Liver (tissue), 9 donors: ENCODE data around the gene RARRES2. TPM values are rescaled to one million over a fixed set of nuclear protein-coding genes. Genes with fewer than 3 reads are reported as not detected.

Source experiments
- DNase-seq: peaks from one replicate; pipeline ENCODE4 v3.0.0-alpha.2; 2017; ENCODE audit warnings: low spot score
- H3K27ac ChIP-seq, 2 donors: one replicate each; pipeline ENCODE4 v1.7.0; 2013; ENCODE audit warnings: inconsistent platforms in 2 of 2, low read length in 2 of 2, control low read depth in 1 of 2, low read depth in 1 of 2, mild to moderate bottlenecking in 1 of 2
- H3K27me3 ChIP-seq, 4 donors: one replicate each; pipeline versions ENCODE4 v1.6.1 to v1.7.0; 2013; ENCODE audit warnings: low read length in 3 of 4, inconsistent platforms in 1 of 4, mild to moderate bottlenecking in 1 of 4, moderate library complexity in 1 of 4; ENCODE audit not compliant: control insufficient read depth in 4 of 4, insufficient read depth in 4 of 4
- H3K36me3 ChIP-seq, 4 donors: one replicate each; pipeline versions ENCODE4 v1.6.1 to v1.7.0; 2013; ENCODE audit warnings: low read length in 3 of 4, mild to moderate bottlenecking in 3 of 4, low read depth in 1 of 4, moderate library complexity in 1 of 4; ENCODE audit not compliant: control insufficient read depth in 4 of 4, insufficient read depth in 3 of 4
- H3K4me1 ChIP-seq, 4 donors: one replicate each; pipeline versions ENCODE4 v1.6.1 to v1.7.0; 2013; ENCODE audit warnings: low read length in 3 of 4, mild to moderate bottlenecking in 3 of 4, moderate library complexity in 1 of 4; ENCODE audit not compliant: control insufficient read depth in 4 of 4, insufficient read depth in 4 of 4
- H3K4me3 ChIP-seq, 3 donors: one replicate each; pipeline versions ENCODE4 v1.6.1 to v1.7.0; 2013; ENCODE audit warnings: low read length in 3 of 3, control low read depth in 1 of 3, low read depth in 1 of 3, mild to moderate bottlenecking in 1 of 3
- H3K9ac ChIP-seq, 2 donors: one replicate each; pipeline ENCODE4 v1.7.0; 2013; ENCODE audit warnings: low read length in 2 of 2, mild to moderate bottlenecking in 2 of 2, moderate library complexity in 2 of 2, control low read depth in 1 of 2, low read depth in 1 of 2
- H3K9me3 ChIP-seq, 4 donors: one replicate each; pipeline versions ENCODE4 v1.6.1 to v1.7.0; 2013; ENCODE audit warnings: low read length in 3 of 4; ENCODE audit not compliant: control insufficient read depth in 4 of 4
- CTCF ChIP-seq: fragments of 150-350 bp; IDR thresholded peaks from 2 replicates; pipeline ENCODE4 v1.5.1; 2017; ENCODE audit warnings: improper control_type of control experiment, low read depth, low read length; ENCODE audit not compliant: missing input control
- EGR1 ChIP-seq, 2 donors: IDR thresholded peaks; 2 replicates each; pipeline ENCODE4 v1.6.1; 2016 to 2018; ENCODE audit warnings: antibody characterized with exemption in 2 of 2, low read depth in 2 of 2
- FOXA1 ChIP-seq: IDR thresholded peaks from 2 replicates; pipeline ENCODE4 v1.6.1; 2016; ENCODE audit warnings: antibody characterized with exemption
- FOXA2 ChIP-seq: IDR thresholded peaks from 2 replicates; pipeline ENCODE4 v1.6.1; 2016; ENCODE audit warnings: antibody characterized with exemption
- GABPA ChIP-seq, 2 donors: IDR thresholded peaks in 1 of 2; conservative IDR thresholded peaks in 1 of 2; 2 replicates each; pipeline ENCODE4 v1.6.1; 2016; ENCODE audit warnings: antibody characterized with exemption in 2 of 2, mild to moderate bottlenecking in 1 of 2, moderate library complexity in 1 of 2
- HNF4A ChIP-seq, 2 donors: conservative IDR thresholded peaks; 2 replicates each; pipeline ENCODE4 v1.6.1; 2016; ENCODE audit warnings: antibody characterized with exemption in 2 of 2, mild to moderate bottlenecking in 2 of 2
- JUND ChIP-seq, 2 donors: IDR thresholded peaks; 2 replicates each; pipeline ENCODE4 v1.6.1; 2016; ENCODE audit warnings: antibody characterized with exemption in 2 of 2
- MAX ChIP-seq: IDR thresholded peaks from 2 replicates; pipeline ENCODE4 v1.6.1; 2016; ENCODE audit warnings: antibody characterized with exemption
- NR2F2 ChIP-seq: IDR thresholded peaks from 2 replicates; pipeline ENCODE4 v1.6.1; 2016; ENCODE audit warnings: antibody characterized with exemption
- RAD21 ChIP-seq, 2 donors: IDR thresholded peaks; 2 replicates each; pipeline ENCODE4 v1.6.1; 2016; ENCODE audit warnings: antibody characterized with exemption in 2 of 2, mild to moderate bottlenecking in 2 of 2
- RXRA ChIP-seq, 2 donors: IDR thresholded peaks; 2 replicates each; pipeline ENCODE4 v1.6.1; 2017 to 2018; ENCODE audit warnings: antibody characterized with exemption in 2 of 2, mild to moderate bottlenecking in 1 of 2
- SP1 ChIP-seq: IDR thresholded peaks from 2 replicates; pipeline ENCODE4 v1.6.1; 2018; ENCODE audit warnings: antibody characterized with exemption, mild to moderate bottlenecking
- TAF1 ChIP-seq: conservative IDR thresholded peaks from 2 replicates; pipeline ENCODE4 v1.6.1; 2016; ENCODE audit warnings: antibody characterized with exemption, mild to moderate bottlenecking
- YY1 ChIP-seq: IDR thresholded peaks from 2 replicates; pipeline ENCODE4 v1.6.1; 2016; ENCODE audit warnings: antibody characterized with exemption, mild to moderate bottlenecking
- ZBTB33 ChIP-seq: IDR thresholded peaks from 2 replicates; pipeline ENCODE4 v1.6.1; 2016; ENCODE audit warnings: antibody characterized with exemption
- WGBS: extraction: QIAGEN DNeasy Blood & Tissue Kit; methylation state at CpG from one replicate; pipeline ENCODE4 v1.1.7; 2013; 5-methylcytosine and 5-hydroxymethylcytosine counted together
- polyA plus RNA-seq, 2 donors: library from polyadenylated mRNA; stranded (reverse) in 1 of 2; unstranded in 1 of 2; fragments of 200-250 nt in 1 of 2; fragments of >200 nt in 1 of 2; fragmentation: Nextera tagmentation in 1 of 2; extraction: Ambion mirVana in 1 of 2; gene quantifications; one replicate each; pipeline versions ENCODE4 v1.2.1 to v1.2.3, GENCODE V29; 2013 to 2015
- total RNA-seq, 2 donors: library from RNA; depleted of rRNA; stranded (reverse); fragments of >200 nt; gene quantifications; one replicate each; pipeline ENCODE4 v1.2.3, GENCODE V29; 2014
- donor health status: healthy.
- donor health status: healthy.
- donor health status: healthy.
- donor health status: healthy.
- donor health status: healthy.

RARRES2 gene
- total and polyA plus RNA-seq, 4 donors, result 149 to 1,915 (median 842) TPM

GRCh38 chr7:150334108-150334507 lies 7.3 kb downstream of the RARRES2 start:
- Histone ChIP-seq H3K27me3 (no peaks in the 10 kb centered on the region), H3K36me3 (peaks cover 0 to 28% (median 7%) of the 10 kb centered on the region in 4 donors), H3K9me3 (no peaks in the 10 kb centered on the region), H3K27ac (no peak overlapping the region), H3K4me1 (peaks cover 23 to 50% (median 45%) of the 10 kb centered on the region in 4 donors), H3K4me3 (no peak overlapping the region), H3K9ac (no peak overlapping the region)
- no peak for TF ChIP-seq MAX
- TF ChIP-seq SP1, result no peak
- TF ChIP-seq TAF1, result no peak
- no peak for TF ChIP-seq ZBTB33
- TF ChIP-seq NR2F2, result no peak
- no peak for TF ChIP-seq RXRA (IDR thresholded peaks at IDR 0.05)
- TF ChIP-seq FOXA2, result no peak
- 95% methylated on average over 8 of the region's 8 CpGs for WGBS
- DNase-seq, result no peak

- no peaks in the 10 kb centered on the region for H3K27me3 ChIP-seq
- H3K4me1 ChIP-seq, result peaks cover 20 to 46% (median 41%) of the 10 kb centered on the region in 4 donors
- no peak for DNase-seq
- 95% methylated on average over 10 of the region's 10 CpGs for WGBS
- peaks cover 0 to 32% (median 8%) of the 10 kb centered on the region in 4 donors for H3K36me3 ChIP-seq
- H3K9ac ChIP-seq, result no peak overlapping the region
- no peaks in the 10 kb centered on the region for H3K9me3 ChIP-seq
- TF ChIP-seq RAD21 (IDR thresholded peaks at IDR 0.05), result no peak
- TF ChIP-seq HNF4A (conservative IDR thresholded peaks at IDR 0.05), result no peak
- TF ChIP-seq JUND (IDR thresholded peaks at IDR 0.05), result no peak
- TF ChIP-seq SP1, result no peak
- TF ChIP-seq NR2F2, result no peak
- no peak for TF ChIP-seq ZBTB33
- TF ChIP-seq YY1, result no peak
- no peak for TF ChIP-seq CTCF
- TF ChIP-seq FOXA1, result no peak
- no peak for TF ChIP-seq RXRA (IDR thresholded peaks at IDR 0.05)
- TF ChIP-seq GABPA (IDR thresholded peaks at IDR 0.05 in 1 of 2, conservative IDR thresholded peaks at IDR 0.05 in 1 of 2), result no peak
- no peak for TF ChIP-seq EGR1 (IDR thresholded peaks at IDR 0.05; ENCODE audit: low read depth in 2 of 2)
- no peak overlapping the region for H3K4me3 ChIP-seq
- H3K27ac ChIP-seq, result no peak overlapping the region
Measured at GRCh38 chr7:150333659-150334058, 7.8 kb downstream of the RARRES2 start.
